Loucy (cell line): ENCODE results near the gene RYR2.

Experiments used
- CTCF ChIP-seq: fragments of 200-600 bp; sonication (generic); conservative IDR thresholded peaks from 2 replicates; pipeline ENCODE4 v1.5.1; 2014; ENCODE audit warnings: mild to moderate bottlenecking, antibody characterized with exemption, low read length
- EZH2phosphoT487 ChIP-seq: fragments of 200-600 bp; IDR thresholded peaks from 2 replicates; pipeline ENCODE4 v1.6.1; 2018; ENCODE audit warnings: antibody characterized with exemption, mild to moderate bottlenecking, moderate library complexity, borderline replicate concordance

DNA sequence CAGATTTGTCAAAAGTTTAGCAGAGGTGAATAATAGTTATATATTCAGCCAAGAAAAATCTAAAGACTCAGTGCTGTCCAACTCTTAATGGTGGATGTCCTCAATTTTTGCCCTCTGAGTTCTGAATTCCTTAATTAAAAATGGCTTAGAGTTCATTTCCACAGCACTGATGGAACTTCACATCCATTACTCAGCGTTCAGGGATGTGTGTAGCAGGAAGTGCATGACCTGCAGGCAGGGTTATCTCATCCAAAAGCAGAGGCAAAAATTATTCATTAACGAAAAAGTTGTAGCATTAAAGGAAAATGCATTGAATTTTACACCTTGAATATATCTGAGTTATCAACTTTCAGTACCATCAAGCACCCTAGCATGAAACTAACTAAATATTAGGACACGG lies 752.1 kb downstream of the RYR2 start:
- TF ChIP-seq CTCF (no peak), EZH2phosphoT487 (no peak)
